NCI-H1694 treated with DMSO at 0.1 percent for 48 hours (cell line): Measurements from ENCODE around the gene DMWD.
"Not testable (repeated sequence)": the region's sequence is repeated elsewhere in the genome, so short reads cannot be mapped to it uniquely, and the experiment has no call there.

Source experiments
- DNase-seq: peaks from one replicate; lab custom pipeline; 2025; lab: John Stamatoyannopoulos, UW

Gene DMWD

DNA sequence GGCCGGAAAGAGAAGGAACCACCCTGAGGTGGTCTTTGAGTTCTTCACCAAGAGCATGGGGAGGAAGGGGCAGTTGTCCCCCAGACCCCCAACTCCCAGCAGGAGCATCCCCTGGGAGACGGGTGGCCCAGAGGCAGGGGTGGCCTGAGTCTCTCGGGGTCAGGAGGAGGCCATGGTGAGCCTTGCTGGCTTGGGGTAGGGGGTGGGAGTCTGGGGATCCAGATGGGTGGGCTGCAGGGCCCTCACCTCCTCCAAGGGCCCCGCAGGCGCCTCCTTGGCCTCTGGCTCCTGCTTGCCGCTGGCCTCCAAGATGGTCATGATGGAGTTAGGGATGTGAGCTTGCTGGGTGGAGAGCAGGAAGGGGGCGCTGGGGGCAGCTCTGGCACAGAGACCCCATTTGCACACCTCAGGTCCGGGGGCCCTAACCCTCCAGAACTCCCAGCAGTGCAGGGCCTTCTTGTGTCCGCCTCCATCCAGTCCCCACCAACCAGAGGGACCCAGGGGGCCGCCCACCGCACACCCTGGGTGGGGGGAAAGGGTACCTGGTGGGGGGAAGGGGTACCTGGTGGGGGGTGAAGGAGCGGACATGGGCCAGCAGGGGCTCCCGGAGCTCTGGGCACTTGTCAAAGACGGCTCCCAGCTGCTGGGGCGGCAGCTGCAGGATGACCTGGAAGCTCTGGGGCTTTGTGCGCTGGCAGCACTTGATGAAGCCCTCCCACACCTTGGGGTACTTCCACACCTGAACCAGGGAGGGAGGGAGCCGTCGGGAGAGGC, 23.8 kb upstream of the DMWD start:
- DNase-seq = no peak

DNA sequence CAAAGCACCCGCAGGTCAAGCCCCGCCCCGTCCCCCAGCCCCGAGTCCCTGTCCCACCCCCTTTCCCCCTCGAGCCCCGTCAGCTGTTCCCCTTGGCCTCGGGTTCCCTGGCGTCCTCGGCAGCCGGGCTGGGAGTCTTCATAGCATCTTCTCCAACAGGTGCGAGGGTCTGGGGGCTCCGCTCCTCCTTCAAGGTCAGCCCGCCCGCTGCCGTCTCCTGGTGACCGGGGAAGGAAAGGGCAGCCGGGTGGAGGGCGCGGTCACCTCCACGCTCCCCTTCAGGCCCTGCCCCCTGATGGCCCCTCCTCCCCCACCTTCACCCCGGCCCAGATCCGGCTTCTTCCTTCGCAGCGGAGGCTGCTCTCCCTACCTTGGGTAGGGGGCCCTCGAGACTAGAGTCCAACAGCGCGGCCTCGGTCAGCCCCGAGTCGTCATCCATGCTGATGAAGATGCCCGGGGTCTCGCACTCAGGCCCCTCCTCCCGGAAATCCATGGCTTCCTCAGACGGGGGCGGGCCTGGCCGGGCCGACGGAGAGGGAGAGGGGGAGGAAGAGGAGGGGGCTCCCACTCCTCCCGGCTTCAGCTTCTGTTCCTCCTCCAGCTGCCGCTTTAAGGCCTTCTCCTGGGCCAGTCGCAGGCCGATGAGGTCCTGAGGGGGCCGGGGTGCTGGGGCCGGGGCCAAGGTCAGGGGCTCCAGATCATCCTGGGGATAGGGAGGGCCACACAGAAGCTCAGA, 23.0 kb upstream of the DMWD start:
- DNase-seq = no peak

DNA sequence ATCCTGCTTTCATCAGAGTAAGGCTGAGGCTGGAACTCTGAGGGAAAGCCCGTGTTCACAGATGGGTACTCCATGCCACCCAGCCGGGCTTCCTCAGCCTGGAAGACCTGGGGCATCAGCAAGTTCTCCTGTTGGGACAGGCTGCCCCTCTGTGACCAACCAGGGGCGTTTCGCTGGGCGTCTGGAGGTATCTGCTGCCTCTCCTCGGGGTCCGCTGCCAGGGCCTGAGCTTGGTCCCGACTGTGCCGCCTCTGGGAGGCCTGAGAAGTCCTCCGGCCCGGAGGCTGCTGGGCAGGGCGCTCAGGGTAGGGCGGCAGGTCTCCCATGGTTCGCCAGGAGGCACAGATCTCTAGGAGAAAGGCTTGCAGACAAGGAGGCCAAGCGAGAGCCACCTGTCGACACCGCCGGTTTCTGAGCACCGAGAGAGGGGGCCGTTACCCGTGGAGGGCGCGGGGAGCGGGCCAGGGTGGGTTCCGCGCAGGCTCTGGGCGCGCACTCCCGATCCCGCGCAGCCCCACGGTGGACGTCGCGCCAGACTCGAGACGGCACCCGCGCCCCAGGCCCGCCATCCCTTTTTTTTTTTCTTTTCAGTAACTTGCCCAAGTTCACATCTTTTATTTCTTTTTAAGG, 22.3 kb upstream of the DMWD start, which contains the start of gene RSPH6A:
Gene RSPH6A, minus strand, starts transcription at position 458 of the 630 bp plus-strand sequence. Its CDS starts 132 bp downstream, at position 326.
- DNase-seq = no peak

DNA sequence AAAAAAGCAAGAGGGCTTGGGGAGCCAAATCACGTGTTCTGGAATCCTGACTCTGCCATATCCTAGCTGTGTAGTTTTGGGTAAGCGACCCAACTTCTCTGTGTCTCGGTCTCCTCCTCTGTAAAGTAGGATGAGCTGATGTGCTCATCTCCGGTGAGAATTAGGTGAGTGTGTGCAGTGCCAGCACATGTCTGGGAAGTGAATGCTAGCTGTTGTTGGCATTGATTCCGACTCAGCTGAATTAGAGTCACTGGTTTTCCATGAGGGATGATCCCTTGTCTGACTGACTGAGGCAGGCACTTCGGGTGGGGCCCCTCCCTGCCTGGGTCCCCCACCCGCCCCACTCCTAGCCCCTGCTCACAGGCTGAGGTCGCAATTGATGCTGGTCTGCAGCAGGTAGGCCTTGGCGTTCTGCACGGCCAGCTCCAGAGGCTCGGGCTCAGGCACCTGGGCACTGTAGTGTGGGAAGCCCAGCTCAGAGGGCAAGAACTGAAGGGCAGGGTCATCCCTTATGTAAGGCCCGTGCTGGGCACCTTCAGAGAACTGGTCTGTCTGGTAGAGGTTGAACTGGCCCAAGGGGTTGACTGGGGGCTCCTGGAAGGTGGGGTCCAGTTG, 21.6 kb upstream of the DMWD start:
- no peak for DNase-seq

DNA sequence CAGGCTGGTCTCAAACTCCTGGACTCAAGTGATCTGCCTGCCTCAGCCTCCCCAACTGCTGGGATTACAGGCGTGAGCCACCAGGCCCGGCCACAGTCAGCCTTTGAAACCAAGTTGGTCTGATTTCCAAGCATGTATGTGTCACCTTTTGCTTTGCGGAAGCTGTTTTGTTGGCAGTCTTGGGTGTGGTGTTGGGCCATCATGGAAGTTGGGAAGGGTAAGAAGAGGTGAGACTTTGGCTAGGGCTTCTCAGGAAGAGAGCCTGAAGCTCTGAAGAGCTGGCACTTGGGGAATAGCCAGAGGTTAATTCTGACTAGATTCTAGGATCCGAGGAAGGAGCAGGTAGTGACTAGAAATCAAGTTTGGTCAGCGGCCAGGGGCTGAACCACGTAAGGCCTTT, 19.7 kb upstream of the DMWD start:
- DNase-seq = no peak

DNA sequence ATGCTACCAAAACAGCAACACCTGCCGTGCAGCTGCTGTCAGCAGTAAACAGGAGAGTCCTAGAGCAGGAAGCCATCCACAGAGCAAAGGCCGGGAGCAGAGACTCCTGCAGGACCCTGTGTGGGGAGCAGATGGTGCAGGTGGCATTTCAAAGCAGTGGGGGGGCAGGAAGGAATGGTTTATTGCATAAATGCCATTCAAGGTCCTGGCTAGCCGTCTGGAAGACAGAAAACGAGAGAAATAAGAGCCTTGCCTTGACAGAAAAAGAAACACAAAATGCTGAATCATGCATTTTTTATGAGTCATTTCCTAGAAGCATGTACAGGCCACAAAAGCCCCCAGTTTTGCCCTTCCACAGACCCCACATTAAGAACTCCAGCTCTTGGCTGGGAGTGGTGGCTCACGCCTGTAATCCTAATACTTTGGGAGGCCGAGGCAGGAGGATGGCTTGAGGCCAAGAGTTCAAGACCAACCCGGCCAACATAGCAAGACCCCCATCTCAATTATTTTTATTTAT, 17.1 kb upstream of the DMWD start:
- no peak for DNase-seq

DNA sequence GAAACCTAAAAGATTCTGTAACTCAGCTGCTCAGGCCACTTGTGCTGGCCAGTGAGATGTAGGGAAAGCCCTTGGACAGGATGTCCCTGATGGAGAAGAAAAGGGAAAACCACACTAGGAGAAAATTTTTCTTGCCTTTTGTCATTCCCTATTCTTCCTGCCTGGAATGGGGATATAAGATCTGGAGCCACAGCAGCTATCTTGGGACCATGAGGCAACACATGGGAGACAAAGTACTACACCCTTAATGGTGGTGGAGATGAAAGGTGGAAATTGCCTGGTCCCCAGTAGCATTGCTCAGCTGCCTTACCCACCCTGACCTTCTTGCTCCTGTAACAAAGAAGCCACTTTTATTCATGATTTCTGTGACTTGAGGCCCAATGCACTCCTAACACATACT, 13.1 kb upstream of the DMWD start:
- DNase-seq = no peak

DNA sequence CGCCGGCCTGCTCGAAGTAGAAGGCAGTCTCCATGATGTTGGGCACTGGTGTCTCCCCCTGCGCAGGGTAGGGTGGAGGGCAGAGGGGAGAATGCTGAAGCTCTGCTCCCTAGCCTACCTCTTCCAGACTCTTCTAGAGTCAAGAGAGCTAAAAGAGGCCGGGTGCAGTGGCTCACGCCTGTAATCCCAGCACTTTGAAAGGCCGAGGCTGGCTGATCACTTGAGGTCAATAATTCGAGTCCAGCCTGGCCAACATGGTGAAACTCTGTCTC, 12.2 kb upstream of the DMWD start:
- no peak for DNase-seq

DNA sequence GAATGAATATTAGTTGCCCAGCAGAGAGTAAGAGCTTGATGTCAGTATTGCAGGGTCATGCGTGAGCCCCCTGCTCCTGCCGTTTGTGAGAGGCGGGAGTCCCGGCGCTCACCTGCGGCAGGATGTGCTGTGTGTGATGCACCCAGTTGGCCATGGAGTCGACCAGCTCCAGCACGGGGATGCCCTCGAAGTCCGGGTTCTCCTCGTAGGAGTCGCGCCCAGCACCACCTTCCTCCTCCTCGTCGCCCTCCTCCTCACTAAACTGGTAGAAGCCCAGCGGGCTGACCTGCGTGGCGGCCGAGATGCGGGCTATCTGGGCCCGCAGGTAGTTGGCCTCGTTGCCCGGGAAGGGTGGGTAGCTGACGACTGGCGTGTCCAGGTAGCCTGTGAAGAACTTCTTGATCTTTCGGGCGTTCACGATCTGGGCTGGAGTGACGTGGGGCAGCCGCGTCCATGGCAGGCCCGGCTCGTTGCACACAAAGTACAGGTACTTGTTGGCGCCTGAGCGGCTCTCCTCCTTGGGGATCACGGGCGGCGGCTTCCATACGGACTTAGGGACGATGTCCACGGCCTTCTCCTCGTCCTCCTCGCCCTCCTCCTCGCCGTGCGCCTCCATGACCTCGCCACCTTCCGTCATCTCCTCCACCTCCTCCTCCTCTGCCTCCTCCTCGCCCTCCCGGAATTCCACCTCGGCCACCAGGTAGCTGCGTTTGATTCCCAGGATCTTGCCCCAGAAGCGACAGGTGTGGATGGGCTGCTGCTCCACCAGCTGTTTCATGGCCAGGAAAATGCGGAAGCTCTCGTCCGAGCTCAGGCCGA, 11.7 kb upstream of the DMWD start:
- no peak for DNase-seq

DNA sequence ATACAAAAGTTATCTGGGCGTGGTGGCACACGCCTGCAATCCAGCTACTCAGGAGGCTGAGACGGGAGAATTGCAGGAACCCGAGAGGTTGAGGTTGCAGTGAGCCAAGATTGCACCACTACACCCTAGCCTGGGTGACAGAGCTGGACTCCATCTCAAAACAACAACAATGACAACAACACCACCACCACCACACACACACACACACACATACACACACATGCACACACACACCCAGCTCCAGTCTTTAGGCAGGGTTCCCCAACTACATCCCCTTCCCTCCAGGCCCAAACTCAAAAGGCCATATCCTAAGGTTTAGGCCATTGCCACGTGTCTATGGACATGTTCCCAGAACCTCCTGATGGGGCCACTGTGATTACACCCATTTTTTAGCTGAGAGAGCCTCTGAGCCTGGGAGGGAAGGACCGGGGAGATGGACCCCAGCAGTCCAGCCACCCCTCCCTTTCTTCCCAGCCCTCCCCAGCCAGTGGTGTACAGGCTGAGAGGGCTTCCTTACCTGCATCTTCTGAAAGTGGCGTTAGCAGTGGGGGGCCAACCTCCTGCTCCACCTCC, 9.0 kb upstream of the DMWD start:
- no peak for DNase-seq

DNA sequence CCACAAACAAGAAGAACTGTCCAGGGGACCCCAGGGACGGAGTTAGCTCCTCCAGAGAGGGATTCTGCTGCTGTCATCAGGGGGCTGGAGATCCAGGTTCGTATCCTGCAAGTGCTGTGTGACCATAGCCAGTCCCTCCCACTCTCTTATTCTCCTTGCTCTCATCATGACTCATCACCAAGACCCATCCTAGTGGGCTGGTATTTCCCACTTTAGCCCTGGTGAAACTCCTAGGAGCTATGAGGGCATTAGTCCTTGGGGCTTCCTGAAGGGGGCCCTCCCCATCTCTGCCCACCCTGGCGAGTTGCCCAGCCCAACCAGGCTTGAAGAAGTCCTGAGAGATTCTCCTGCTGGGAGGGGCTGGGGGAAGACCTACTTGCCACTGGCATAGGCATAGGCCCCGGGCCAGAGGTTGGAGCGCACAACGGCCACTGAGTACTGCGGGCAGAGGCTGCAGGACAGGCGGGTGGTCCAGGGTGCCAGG, 7.5 kb upstream of the DMWD start:
- no peak for DNase-seq

DNA sequence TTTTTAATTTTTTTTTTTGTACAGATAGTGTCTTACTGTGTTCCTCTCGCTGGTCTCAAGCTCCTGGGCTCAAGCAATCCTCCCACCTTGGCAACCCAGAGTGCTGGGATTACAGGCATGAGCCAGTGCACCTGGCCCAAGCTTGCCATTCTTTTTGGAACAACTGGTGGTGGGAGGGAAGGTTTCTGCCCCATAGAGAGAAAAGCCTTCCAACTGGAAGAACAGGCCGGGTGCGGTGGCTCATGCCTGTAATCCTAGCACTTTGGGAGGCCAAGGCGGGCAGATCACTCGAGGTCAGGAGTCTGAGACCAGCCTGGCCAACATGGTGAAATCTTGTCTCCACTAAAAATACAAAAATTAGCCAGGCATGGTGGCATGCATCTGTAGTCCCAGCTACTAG, 6.9 kb upstream of the DMWD start:
- not testable (repeated sequence) for DNase-seq

DNA sequence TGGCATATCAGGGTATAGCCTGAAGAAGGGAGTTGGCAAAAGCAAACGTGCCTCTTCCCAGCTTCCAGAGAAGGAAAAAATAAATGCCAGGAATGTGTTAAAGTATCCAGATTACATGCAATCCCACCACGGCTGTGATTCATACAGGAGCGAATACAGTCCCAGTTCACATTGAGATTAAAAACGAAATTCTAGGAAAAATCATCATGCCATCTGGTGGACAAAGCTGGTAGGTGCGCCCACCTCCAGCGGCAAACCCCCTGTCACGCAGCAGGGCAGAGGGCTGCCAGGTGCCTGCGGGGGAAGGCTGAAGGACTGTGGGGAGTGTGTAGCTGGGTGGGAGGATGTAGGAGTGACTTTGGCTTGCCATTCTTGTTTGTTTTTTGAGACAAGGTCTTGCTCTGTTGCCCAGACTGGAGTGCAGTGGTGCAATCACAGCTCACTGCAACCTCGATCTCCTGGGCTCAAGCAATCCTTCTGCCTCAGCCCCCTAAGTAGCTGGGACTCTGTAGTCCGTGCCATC, 6.4 kb upstream of the DMWD start:
- peak; percentile 63 for DNase-seq

DNA sequence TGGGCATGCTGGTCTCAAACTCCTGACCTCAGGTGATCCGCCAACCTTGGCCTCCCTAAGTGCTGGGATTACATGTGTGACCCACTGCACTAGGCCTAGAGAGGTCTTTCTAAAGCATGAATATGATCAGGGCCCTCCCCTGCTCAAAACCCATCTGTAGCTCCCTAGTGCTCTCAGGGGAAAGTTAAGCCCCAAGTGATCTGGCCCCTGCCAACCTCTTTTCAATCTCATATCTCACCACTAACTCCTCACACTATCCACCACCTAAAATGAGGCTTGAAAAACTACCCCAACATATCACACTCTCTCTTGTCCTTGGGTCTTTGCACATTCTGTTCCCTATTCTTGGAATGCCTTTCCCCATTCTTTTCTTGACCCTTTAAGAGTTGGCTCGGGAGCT, 2.0 kb upstream of the DMWD start:
- no peak for DNase-seq

DNA sequence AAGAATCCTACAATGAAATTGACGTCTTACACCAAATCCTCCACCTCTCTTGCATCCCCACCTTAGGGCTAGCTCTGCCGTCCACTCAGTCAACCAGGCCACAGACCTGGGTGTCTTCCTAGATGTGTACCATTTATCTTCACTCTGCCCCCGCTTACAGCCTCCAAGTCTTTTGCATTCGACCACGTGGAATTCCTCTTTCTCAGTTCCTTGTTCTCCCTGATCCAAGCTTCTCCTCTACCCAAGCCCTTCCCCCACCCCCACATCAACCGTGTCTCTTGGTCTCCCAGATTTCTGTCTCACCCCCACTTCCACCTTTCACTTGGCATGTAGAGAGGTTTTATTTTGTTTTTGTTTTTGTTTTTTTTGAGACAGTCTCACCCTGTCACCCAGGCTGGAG, 1.2 kb upstream of the DMWD start:
- DNase-seq = no peak

DNA sequence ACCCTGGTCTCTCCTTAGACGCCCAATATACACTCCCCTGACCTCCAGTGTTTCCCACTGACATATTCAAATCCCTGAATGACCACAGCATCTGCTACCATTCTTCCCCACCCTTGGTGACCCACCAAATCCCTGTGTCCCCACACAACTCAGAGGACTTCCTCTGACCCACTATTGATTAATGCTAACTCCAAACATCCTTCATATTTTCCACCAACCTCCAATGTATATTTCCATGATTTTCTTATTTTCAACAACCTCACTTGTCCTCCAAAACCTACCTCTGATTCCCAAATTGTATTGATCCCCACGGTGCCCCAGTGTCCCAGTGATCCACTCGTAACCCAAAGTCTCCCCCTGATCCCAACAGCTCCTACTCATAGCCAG, 526 bp upstream of the DMWD start:
- DNase-seq = no peak

DNA sequence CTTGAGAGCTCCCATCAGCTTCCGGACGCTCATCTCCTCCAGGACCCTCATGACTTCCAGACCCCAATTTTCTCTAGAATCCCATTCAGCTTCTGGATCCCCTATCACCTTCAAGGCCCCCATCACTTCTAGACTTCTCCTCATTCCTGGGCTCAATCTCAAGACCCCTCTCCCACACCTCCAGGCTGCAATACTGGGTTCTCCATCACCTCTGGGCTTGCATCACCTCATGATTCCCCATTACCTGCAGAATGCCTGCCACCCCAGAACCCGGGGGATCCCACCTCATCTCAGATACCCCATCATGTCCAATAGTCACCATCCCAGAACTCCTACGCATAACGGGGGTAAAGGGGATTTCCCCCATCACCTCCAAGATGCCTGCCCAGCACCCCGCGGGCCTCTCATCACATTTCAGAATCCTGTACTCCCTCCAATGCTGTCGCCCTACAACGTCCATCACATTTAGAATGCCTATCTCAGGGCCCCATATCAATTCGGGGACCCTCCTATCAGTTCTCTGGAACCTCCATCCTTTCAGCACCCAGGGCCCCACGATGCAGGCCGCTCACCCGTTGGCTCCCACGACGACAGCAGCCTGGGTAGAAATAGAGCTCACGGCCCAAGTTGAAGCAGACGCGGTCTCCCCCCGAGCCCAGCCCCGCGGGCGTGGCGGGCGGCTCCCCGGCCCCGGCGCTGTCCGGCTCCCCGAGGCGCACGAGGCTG, 738 bp downstream of the DMWD start:
- DNase-seq = no peak

DNA sequence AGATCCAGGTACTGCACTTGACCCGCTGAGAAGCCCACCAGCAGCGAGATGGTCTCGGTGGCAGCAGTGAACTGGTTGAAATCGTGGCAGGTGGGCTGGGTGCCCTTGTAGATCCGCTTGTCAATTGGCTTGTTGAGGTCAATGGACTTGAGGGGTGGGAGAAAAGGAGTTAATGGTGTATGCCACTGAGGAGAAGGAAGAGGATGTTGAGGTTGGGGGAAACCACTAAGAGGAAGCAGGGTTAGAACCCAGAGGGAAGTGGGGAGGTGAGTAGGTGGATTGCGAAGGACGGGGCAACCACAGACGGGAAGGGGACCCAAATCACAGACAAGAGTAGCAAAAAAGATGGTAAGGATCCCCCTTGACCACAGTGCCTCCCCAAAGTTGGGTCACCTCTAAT, 1.7 kb downstream of the DMWD start:
- no peak for DNase-seq

DNA sequence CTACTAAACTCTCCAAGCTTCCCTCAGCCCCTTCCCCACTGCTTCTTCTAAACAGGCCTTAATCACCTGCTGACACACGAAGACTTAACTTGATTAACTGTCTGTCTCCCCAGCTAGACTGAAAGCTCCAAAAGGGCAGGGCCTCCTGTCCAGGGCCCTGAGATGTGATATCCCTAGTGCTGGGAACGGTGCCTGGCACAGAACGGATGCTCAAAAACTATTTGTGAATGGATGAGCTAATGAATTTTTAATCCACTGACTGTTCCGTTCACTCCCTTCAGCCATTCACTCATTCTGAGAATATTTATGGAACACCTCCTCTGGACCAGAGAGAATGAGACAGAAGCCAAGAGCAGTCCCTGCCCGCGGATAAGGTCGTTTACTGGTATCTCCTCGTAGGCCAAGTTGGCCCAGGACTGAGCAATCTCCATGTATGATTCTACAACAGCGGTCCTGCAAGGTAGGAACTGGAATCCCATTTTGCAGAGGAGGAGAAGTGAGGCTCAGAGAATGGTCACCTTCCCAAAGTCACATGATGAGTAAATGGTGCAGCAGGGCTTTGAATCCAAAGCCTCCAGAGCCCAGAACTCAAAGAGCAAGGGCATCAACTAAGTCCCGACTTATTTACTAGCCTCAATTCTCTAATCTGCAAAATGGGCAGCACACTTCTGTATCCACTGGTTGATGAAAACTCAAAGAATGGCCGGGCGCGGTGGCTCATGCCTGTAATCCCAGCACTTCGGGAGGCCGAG, 3.4 kb downstream of the DMWD start:
- no peak for DNase-seq

DNA sequence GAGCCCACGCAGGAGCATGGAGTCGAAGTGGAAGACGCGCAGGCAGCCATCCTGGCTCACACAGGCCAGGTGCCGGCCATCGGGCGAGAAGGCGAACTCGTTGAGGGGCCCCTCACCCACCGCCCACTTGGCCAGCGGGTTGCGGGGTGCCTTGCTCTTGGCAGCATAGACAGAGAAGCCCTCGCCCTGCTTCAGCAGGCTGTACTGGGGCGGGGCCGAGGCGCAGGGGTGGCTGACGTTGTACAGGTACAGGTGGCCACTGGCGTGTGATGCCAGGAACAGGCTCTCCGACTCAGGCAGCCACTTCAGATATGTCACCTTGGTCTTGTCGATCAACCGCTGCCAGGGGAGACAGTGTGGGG, 6.1 kb downstream of the DMWD start:
- no peak for DNase-seq
